HG03520 (cell line): ENCODE data around the gene DEPDC4.
"Not testable (repeated sequence)": the region's sequence is repeated elsewhere in the genome, so short reads cannot be mapped to it uniquely, and the experiment has no call there.

Experiments used
- ATAC-seq: cut with Tn5 transposase; IDR thresholded peaks from one replicate; pipeline ENCODE4 v1.9.1; 2021; ENCODE audit warnings: mild to moderate bottlenecking, moderate library complexity; ENCODE audit not compliant: unreplicated experiment

DEPDC4 gene

DNA sequence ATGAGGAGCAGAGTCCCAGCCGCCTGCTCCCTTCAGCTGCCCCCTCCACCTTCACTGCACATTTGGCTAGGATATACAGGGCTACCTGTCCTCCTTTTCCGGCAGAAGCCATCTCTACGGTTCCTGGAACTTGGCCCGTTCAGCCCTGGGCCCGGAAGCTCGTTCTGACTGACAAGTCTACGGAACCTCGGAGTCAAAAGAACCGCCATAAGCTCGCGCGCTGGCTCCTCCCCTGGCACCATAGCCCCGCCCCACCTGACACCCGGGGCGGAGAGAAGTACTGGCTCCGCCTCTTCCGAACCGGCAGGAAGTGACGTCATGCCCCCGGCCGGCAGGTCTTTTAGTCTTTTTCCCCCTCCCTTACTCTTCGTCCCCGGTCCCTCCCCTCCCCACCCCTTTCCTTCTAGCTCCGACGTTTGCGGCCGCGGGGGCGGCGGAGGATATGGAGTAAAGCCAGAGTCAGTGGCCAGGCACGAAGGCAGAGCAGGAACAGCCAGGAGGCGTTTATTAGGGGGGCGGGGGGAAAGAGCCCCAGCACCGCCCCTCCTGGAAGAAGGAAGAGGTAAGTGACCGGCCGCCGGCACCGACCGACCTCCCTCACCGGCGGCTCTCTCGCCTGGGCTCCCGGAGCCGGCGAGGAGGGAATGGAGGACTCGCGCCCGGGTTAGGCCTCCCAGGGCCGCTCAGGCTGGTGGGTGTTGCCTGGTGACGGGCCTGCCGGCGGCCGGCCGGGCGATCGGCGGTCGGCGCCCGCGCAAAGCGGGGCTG is at the start of gene DEPDC4, which contains the start of gene SCYL2:
DEPDC4 (minus strand) TSS at position 245 of the 768 bp plus-strand sequence; CDS start at position 242, 3 bp downstream.
SCYL2 (plus strand) TSS at position 343 of the 768 bp plus-strand sequence. CDS start 15,794 bp downstream, outside the sequence.
- peak; percentile 90 for ATAC-seq

DNA sequence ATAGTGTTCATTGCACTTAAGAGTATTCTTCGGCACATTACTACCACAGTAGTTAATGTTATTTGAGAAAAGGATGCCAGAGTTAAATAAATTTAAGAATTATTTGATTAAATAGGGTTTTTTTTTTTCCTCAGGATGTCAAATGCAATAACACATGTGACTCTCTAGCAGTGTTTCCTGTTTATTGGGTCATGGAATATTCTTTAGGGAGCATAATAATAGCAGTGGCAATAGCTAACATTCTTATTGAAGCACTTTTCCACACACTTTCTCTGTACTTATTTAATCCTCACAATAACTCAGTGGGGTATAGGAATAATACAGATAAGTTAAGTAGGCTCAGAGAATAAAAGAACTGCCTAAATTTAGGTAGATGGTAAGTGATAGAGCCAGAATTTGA is 44.4 kb upstream of the DEPDC4 start:
- ATAC-seq: no peak

DNA sequence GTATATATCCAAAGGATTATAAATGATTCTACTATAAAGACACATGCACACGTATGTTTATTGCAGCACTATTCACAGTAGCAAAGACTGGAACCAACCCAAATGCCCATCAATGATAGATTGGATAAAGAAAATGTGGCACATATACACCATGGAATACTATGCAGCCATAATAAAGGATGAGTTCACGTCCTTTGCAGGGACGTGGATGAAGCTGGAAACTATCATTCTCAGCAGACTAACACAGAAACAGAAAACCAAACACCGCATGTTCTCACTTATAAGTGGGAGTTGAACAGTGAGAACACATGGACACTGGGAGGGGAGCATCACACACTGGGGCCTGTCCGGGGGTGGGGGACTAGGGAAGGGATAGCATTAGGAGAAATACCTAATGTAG is 41.3 kb upstream of the DEPDC4 start:
- not testable (repeated sequence) for ATAC-seq

DNA sequence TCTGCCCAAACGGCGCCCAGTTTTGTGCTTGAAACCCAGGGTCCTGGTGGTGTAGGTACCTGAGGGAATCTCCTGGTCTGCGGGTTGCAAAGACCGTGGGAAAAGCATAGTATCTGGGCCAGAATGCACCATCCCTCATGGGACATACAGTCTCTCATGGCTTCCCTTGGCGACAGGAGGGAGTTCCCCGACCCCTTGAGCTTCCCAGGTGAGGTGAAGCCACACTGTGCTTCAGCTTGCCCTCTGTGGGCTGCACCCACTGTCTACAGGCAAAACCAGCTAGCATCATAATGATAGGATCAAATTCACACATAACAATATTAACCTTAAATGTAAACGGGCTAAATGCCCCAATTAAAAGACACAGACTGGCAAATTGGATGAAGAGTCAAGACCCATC is 37.5 kb upstream of the DEPDC4 start:
- not testable (repeated sequence) for ATAC-seq

DNA sequence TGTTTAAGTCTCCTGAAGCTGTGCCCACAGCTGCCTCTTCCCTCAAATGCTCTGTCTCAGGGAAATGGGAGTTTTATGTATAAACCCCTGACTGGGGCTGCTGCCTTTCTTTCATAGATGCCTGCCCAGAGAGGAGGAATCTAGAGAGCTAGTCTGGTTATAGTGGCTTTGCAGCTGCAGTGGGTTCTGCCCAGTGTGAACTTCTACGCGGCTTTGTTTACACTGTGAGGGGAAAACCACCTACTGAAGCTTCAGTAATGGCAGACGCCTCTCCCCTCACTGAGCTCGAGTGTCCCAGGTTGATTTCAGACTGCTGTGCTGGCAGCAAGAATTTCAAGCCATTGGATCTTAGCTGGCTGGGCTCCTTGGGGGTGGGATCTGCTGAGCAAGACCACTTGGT is 37.0 kb upstream of the DEPDC4 start:
- ATAC-seq: no peak

DNA sequence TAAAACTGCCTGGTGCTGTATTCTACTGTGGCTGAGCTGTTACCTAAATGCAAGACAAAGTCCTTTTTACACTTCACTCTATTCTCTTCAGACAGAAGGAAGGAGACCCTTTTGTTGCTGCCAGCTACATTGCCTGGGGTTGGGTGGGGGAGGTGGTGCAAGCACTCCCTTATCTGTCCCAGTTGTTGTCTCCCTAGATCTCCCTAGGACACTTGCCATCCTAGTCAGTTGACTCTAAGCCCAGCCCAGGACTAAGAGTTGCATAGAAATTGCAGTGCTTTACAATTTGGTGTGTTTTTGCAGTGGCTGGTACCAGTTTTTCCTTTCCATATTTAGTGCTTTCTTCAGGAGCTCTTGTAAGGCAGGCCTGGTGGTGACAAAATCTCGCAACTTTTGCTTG is 35.2 kb upstream of the DEPDC4 start:
- ATAC-seq: no peak

DNA sequence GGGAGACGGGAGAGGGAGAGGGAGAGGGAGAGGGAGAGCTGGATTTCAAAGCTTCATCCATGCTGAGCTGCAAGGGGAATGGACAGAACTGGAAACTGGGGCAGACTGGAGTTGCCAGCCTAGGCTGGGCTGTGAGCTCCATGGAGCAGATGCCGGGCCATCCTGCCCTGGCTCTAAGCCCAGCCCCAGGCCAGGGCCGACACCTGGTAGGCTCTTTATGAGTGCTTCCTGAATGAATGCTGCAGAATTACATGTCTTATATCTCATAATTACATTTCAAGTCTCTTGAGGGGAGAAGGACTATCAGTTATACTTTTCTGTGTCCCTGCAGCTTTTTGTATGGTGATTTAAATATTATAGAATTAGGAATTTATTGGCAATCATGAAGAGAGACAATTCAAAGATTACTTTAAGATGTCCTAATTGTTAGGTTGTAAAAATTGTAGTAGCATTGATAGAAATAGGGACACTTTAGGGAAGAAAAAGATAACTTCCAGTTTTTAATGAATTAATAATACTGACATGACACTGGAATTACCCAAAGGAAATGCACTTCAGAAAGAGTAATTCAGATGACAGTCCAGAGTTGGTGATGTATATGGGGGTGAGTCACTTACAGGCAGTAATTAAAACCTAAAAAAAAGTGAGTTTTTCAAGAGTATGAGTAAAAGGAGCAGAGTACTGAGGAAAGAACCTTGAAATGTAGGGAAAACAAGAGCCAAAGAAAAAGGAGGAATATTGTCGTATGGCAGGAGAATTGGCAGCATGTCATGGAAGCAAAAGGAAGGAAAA is 29.1 kb upstream of the DEPDC4 start:
- ATAC-seq: no peak

DNA sequence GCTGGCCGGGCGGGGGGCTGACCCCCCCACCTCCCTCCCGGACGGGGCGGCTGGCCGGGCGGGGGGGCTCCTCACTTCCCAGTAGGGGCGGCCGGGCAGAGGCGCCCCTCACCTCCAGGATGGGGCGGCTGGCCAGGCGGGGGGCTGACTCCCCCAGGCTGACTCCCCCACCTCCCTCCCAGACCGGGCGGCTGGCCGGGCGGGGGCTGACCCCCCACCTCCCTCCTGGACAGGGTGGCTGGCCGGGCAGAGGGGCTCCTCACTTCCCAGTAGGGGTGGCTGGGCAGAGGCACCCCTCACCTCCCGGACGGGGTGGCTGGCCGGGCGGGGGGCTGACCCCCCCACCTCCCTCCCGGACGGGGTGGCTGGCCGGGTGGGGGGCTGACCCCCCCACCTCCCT is 27.5 kb upstream of the DEPDC4 start:
- ATAC-seq: not testable (repeated sequence)

DNA sequence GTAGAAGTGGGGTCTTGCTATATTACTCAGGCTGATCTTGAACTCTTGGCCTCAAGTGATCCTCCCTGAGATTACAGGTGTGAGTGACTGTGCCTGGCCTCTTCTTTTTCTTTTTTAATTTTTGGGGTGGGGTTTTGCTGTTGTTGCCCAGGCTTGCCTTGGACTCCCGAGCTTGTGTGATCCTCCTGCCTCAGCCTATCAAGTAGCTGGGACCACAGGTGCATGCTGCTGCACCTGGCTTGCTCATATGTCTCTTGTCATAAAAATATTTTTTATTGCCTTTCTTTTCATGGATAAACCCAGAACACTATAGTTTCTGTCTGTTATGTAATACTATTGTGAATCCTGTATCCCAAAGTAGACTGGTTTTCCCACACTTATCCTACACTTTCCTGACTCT is 26.1 kb upstream of the DEPDC4 start:
- ATAC-seq: no peak

DNA sequence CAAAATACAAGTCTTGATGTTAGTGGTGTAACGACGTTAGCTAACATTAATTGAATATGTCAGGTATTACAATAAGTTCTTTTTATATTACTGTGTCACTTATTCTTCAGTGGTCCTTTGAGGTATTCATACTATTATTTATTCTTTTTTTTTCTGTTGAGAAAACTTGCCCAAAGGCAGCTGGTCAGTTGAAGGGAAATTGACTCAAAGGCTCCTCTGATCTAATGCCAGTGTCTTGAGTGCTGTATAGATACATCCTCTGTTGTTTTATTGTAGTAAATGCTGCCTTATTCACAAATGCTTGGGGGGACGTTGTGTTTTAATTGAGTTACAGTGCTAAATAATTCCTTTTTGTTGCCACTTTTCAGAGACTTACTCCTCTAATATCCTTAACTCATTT is 23.1 kb upstream of the DEPDC4 start:
- no peak for ATAC-seq

DNA sequence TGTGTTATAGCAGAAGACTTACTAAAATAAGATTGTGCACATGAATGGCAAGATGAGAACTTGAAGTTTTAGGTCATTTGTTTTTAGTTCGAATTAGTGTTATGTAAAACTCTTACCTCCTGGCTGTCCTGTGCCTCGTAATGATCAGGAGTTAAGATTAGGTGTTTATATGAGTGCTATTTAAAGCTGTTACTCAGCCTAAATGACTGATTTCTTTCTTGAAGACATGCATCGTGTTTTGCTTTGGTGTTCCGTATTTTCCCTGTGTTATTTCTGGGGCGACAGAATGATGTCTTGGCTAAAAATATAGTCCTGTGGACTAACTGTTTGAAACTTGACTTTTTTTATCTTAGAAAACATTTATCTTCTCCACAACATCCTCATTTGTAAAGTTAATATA is 22.2 kb upstream of the DEPDC4 start:
- ATAC-seq: no peak

DNA sequence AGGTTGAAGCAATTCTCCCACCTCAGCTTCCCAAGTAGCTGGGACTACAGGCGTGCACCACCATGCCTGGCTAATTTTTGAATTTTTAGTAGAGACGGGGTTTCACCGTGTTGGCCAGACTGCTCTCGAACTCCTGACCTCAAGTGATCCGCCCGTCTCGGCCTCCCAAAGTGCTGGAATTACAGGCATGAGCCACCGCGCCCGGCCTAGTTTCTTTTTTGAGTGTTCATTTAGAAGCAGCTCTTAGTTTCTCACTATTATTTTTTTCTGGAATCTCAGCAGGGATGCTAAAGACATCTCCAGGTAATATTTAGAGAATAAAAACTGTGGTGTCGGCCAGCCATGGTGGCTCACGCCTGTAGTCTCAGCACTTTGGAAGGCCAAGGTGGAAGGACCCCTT is 17.7 kb upstream of the DEPDC4 start:
- not testable (repeated sequence) for ATAC-seq

DNA sequence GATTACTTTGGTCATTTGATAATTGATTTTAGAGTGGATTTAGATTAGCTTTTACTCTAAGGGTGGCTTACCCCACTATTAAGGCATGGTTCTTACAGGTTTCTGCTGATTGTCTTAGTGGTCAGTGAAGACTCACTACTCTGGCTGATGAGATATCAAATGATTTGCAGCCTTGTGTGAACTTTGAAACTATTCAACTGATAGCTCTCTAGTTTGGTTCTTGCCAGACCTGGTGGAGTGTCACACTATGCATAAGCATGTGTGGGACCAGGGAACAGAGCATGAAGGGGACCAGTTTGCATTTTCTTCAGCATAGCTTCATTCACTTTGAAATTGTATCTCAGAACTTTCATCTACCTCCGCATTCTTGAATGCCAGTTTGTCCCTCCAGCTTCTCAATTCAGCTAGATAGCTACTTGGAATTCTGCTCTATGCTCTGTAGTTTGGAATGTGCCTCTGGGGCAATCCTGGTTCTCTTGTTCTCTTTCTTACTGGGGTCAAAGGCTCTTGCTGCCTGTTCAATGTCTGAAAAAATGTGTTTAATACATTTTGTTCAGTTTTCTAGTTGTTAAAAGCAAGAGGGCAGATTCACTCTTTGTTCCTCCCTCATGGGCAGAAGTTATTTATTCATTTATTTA is 12.8 kb upstream of the DEPDC4 start:
- no peak for ATAC-seq

DNA sequence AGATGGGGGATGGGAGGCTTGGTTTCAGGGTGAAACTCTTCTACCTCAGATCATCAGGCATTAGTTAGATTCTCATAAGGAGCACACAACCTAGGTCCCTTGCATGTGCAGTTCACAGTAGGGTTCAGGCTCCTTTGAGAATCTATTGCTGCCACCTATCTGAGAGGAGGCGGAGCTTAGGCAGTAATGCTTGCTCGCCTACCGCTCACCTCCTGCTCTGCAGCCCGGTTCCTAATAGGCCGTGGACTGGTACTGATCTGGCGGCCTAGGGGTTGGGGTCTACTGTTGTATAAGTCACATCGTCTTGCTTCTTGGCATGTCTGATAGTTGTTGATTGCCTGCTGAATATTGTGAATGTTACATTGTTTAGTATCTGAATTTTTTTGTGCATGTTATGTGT is 12.3 kb upstream of the DEPDC4 start:
- ATAC-seq: no peak

DNA sequence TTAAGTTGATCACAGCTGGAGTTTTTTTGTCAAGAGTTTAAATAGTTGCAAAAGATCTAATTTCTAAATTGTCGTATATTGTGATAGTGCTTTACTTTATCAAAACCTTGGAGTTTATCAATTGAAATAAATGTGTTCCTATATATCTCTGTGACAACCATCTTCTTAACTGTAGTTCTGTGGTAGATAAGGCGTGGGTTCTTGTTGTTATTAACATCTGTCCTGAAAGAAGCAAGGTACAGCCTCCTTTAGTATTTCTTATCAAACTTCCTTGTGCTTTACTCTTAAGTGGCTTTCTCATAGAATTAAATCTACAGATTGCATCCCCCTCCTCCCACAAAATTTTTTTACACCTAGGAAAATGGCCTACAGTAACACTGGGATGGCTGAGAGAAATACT is 7.4 kb upstream of the DEPDC4 start:
- ATAC-seq: no peak

DNA sequence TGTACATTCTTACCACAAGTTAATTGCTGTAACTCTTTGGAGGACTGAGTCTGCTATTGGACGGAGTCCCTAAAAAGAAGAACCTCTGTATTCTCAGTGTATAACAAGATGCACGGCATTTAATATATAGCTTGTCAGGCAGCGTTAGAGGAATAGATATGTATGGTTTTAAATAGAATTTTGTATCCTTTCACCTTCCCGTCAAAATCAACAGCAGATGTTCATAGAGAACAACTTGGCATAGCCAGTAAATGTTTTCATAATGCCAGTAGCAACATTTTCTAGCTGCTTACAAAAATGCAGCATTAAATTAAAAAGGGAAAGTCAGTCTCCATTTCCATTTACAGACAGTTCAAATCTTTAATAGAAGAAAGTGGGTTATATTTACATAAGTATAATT is 6.9 kb upstream of the DEPDC4 start:
- ATAC-seq: no peak

DNA sequence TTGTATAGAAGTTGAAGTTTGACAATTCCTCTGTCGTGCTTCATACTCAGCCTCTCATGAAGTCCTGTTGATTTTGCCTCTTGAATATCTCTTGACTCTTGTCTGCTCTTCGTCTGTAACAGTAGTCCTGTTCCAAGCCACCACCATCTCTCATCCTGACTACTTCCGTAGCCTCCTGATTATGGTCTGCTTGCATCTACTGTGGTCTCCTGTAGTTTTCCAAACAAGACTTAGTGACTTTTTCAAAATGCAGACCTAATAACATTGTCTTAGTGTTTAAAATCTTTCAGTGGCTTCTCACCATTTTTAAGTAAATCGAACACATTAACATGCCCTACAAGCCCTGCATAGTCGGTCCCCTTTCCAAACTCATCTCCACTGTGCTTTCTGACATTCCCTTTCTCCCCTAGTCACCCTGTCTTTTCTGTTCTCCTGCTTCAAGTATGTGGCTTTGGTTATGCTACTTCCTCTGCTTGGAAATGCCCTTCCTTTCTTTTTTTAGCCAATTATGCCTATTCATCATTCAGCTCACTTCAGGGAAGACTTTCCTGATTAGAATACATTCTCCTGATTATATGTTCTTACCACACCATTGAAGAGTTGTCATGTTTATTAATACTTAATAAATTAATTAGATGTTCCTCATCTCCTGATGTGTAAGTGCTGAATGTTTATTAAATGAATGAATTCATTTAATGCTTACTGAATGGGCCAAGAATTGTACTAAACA is 2.1 kb upstream of the DEPDC4 start:
- no peak for ATAC-seq

DNA sequence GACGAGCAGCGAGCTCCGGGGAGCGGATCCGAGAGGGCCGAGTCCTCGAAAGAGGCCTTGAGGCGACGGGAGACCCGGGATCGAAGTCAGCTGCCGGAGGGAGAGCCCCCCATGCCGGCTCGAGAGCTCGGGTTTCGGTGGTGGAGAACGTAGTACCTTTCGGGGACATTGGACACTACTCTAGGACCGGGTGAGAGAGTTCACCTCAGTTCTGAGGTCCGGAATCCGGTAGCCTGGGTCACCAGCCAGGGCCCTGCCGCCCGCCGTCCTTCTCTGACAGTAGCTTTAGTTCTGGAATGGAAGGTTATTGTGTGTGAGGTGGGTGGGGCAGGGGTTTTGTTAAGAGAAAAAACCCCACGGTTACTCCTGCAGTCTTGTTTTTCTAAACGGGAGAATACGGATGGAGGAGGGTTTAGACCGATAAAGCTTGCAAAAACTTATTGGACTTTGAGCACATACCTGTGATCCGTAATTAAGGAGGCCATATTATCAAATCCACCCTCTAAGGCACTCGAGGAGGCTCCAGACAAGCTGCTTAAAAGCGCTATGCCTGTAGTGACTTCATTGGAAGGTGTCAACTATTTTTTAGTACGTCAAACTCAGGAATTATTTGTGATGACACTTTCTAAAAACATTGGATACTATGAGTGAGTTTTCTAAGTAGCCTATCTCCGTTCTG is 863 bp upstream of the DEPDC4 start:
- ATAC-seq: peak; percentile 9

DNA sequence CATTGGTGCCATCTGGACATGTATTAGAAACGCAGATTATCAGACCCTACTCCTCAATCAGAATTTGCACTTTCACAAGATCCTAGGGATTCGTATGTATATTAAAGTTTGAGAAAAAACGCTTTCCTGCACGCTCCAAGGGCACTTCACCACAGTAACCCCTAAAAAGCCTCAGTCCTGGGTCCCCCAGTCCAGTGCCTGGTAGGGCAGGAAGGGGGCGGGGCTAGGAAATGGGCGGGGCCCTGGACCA is 369 bp downstream of the DEPDC4 start:
- ATAC-seq: peak; percentile 80

DNA sequence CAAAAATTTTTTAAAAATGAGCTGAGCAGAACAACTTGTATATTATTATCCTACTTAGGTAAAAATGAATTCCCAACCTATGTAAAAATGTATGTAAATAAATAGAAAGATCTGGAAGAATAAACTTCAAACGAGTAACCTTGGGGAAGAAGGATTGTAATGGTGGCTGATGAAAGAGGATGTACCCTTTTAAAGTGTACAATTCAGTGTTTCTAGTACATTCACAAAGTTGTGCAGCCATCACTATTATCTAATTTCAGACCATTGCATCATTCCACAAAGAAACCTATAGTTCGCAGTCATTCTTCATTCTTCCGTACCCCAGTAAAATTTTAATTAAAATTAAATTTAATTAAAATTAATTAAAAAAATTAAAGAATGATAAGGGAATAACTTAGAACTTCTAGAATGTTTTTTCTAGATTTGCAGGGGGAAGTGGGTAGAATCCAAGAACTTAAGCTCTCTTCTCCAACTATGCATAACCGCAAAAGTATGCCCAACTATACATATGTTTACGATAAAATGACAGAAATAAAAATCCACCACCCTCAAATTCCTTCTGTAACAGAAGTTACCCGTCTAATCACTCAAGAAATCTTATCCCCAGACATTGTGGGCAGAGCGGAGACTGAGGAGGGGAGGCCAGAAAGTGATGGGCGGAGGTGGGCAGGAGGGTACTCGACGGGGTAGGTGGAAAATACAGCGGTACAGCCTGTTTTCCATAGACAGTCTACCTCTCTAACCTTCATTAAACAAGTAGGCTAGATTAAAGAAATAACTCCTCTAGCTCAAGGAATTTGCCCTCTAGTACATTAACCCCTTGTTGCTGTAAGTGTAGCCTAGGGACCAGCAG is 921 bp downstream of the DEPDC4 start:
- ATAC-seq: no peak
